Measurements from ENCODE around the gene ENTPD3.

Gene ENTPD3, protein sequence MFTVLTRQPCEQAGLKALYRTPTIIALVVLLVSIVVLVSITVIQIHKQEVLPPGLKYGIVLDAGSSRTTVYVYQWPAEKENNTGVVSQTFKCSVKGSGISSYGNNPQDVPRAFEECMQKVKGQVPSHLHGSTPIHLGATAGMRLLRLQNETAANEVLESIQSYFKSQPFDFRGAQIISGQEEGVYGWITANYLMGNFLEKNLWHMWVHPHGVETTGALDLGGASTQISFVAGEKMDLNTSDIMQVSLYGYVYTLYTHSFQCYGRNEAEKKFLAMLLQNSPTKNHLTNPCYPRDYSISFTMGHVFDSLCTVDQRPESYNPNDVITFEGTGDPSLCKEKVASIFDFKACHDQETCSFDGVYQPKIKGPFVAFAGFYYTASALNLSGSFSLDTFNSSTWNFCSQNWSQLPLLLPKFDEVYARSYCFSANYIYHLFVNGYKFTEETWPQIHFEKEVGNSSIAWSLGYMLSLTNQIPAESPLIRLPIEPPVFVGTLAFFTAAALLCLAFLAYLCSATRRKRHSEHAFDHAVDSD

GRCh38 chr3:40387001-40387894 is at the start of gene ENTPD3:
Gene ENTPD3 (plus strand): TSS chr3:40387184. CDS start chr3:40388058, 874 bp downstream.
- DNase-seq: peak; percentile 13

- DNase-seq: no peak
Measured at GRCh38 chr3:40339871-40340270, 47.1 kb upstream of the ENTPD3 start.

DNA sequence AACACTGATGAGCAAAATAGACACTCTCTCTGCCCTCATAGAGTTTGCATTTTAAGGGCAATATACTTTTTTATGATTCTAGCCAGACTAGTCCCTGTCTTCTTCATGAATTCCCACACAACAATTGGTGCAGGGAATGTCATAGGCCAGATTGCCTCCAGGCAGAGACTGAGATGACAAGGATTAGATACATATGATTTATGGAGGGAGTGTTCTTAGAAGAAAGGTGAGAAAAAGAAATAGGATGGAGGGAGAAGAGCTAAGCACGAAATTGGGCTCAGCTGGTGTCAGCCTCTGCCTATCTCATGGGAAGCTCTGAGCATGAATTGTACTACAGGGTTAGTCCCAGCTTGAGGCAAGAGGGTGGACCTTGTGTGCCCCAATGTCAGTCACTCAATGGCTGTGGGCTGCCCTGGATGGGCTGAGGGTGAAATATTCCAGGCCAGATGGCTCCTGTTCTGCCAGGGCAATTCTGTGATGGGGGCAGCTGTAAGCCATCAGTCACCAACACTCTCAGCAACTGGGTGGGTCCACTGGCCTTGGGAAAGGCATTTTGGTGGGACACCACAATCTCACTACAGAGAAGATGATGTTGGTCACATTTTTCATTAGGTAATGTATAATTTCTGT is 46.3 kb upstream of the ENTPD3 start:
- DNase-seq: no peak

DNA sequence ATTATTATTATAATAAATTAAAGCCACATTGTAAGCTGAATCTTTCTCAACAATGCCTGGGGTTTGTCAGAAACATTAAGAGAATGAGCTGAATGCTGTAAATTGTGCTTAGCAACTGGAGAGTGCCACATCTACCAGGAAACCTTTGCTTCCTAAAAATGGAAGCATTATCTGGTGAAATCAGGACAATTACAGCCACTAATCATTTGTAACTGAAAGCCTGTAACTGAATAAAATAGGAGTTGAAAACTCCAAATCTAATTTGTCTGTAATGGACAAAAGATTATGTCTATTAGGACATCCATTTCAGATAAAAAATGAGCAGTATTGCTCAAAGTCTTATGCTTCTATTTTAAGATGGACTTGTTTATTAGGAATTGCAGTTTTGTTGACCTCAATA is 45.3 kb upstream of the ENTPD3 start:
- no peak for DNase-seq

DNA sequence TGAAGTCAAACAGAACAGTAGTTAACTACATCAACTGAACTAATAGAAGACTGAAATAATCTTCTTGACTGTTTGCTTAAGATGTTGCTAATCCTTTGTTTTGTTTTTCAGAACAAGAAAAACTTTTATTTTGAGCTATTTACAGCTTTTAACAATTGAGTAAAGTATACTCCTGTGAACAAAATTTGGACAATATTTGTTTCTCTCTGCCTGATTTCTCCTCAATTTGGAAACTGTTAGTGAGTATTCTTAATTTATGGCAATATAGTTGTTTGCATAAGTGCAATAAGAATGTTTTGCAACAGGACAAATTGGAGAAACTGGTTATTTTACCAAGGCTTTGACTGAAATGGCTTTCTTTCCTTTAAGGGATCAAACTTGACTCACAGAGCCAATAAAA is 36.5 kb upstream of the ENTPD3 start:
- DNase-seq: no peak

GRCh38 chr3:40355410-40355809 is 31.6 kb upstream of the ENTPD3 start:
- no peak for DNase-seq

- no peak for DNase-seq
Measured at GRCh38 chr3:40358454-40358853, 28.5 kb upstream of the ENTPD3 start.

DNA sequence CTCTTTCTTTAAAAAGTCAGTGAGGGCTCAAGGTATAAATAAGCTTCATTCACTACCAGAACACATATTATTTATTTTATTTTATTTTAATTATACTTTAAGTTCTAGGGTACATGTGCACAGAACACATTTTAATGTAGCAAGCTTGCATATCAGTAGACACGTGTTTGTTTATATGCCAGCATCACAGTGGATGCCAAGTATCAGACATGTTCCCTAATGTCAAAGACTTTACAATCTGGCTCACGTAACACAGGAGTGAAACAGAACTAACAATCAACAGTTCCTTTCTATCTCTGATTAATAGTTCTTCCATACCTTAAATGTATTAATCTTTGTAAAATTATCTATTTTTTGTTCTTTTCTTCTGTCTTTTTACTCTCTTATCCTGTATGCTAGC is 23.3 kb upstream of the ENTPD3 start:
- DNase-seq: no peak

- no peak for DNase-seq
Measured at GRCh38 chr3:40366203-40367162, 20.5 kb upstream of the ENTPD3 start.

- no peak for DNase-seq
Measured at GRCh38 chr3:40369716-40370115, 17.3 kb upstream of the ENTPD3 start.

GRCh38 chr3:40377822-40378221 is 9.2 kb upstream of the ENTPD3 start:
- DNase-seq: no peak

GRCh38 chr3:40379674-40380306 is 7.2 kb upstream of the ENTPD3 start:
- DNase-seq: no peak

DNA sequence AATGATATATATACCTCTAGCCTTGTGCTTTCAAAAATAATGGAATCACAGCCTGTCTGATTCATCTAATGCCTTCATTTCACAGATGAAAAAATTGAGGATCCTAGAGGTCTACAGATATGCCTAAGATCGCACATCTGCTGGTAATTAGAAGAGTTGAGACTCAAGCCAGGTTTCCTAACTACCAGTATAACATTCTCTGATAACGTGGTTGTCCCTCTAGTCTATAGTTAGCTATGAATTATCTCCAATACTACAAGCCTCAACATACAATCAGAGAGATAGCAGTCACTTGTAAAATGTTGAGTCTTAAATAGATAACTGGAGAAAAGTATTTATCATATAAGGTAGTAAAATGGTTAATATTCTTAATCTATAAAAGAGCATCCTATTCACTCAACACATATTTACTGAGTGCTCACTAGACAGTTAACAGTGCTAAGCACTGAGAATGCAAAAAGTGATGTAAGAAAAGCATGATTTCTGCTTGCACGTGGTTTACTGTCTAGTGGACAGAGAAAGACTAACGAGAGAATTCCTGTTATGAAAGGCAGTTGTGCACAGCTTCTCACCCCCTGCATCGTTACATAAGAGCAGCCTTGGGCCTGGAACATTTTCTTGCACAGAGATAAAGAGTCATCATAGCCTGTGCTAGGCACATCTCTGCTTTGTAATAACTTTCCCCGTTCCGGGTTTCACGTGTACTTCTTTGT is 4.9 kb upstream of the ENTPD3 start:
- no peak for DNase-seq

- DNase-seq: no peak
Measured at GRCh38 chr3:40382617-40382979, 4.4 kb upstream of the ENTPD3 start.

DNA sequence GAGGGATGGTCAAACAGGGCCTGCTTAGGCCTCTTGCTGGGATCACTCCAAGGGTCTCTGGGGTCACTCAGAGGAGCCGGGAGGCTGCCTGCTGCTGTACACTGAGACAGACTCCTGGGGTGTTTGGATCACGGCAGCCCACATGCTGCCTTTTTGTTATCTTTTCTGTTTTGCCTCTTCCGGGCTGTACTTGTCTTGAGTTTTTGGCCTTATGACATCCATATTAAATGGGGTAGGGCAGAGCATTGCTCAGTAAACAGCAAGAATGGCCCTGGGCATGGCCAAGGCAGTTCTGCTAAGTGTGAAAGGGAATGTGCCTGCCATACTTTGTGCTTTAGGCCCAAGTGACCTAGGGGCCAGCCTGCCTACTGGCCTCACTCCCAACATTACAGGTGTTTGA is 771 bp upstream of the ENTPD3 start:
- no peak for DNase-seq

- no peak for DNase-seq
Measured at GRCh38 chr3:40387895-40388254, 891 bp downstream of the ENTPD3 start.

GRCh38 chr3:40396406-40396805 is 9.4 kb downstream of the ENTPD3 start:
- DNase-seq: no peak

GRCh38 chr3:40397129-40397528 is 10.1 kb downstream of the ENTPD3 start:
- DNase-seq: no peak

- DNase-seq: no peak
Measured at GRCh38 chr3:40397912-40398311, 10.9 kb downstream of the ENTPD3 start.

GRCh38 chr3:40398346-40398745 is 11.4 kb downstream of the ENTPD3 start:
- no peak for DNase-seq

- no peak for DNase-seq
Measured at GRCh38 chr3:40404591-40405198, 17.7 kb downstream of the ENTPD3 start.
